B cell (primary cell): ENCODE results near the gene RASGEF1C.

ENCODE experiments used
- EZH2 ChIP-seq: IDR thresholded peaks from 2 replicates; pipeline ENCODE4 v1.6.1; 2012; ENCODE audit warnings: borderline replicate concordance, low read depth, mild to moderate bottlenecking, moderate library complexity, low read length; ENCODE audit not compliant: insufficient read depth, poor library complexity, severe bottlenecking
- TF ChIP-seq, protein P1 (sequence below): fragments of 200-600 bp; IDR thresholded peaks from one replicate; pipeline ENCODE4 v1.8.0; 2022; ENCODE audit warnings: antibody characterized with exemption, mild to moderate bottlenecking

DNA sequence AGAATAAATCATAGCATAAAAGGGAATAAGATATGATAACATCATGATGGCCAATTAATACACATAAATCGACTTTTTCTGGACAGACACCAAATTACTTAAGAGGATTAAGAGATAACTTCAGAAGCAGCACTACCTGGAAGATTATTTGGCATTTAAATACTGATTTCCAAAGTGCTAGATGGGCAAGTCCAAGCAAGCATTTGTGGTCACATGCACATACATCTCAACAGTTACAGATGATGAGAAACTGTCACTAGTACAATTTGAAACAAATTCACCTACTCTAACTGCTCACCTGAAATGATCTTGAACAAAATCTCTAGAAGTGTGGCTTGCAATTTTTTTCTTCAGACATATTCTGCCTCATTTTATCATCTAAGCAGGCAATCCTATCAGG is 26.8 kb upstream of the RASGEF1C start:
- TF ChIP-seq, protein P1, sequence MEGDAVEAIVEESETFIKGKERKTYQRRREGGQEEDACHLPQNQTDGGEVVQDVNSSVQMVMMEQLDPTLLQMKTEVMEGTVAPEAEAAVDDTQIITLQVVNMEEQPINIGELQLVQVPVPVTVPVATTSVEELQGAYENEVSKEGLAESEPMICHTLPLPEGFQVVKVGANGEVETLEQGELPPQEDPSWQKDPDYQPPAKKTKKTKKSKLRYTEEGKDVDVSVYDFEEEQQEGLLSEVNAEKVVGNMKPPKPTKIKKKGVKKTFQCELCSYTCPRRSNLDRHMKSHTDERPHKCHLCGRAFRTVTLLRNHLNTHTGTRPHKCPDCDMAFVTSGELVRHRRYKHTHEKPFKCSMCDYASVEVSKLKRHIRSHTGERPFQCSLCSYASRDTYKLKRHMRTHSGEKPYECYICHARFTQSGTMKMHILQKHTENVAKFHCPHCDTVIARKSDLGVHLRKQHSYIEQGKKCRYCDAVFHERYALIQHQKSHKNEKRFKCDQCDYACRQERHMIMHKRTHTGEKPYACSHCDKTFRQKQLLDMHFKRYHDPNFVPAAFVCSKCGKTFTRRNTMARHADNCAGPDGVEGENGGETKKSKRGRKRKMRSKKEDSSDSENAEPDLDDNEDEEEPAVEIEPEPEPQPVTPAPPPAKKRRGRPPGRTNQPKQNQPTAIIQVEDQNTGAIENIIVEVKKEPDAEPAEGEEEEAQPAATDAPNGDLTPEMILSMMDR: no peak
- TF ChIP-seq EZH2: no peak
